HG03571 (cell line): ENCODE data around the gene GOLPH3L.
"Not testable (repeated sequence)": the region's sequence is repeated elsewhere in the genome, so short reads cannot be mapped to it uniquely, and the experiment has no call there.

Source experiments
- ATAC-seq: cut with Tn5 transposase; IDR thresholded peaks from one replicate; pipeline ENCODE4 v1.9.1; 2021; ENCODE audit not compliant: unreplicated experiment

The GOLPH3L gene

GRCh38 chr1:150660584-150660983 is 36.4 kb downstream of the GOLPH3L start:
- ATAC-seq: no peak

DNA sequence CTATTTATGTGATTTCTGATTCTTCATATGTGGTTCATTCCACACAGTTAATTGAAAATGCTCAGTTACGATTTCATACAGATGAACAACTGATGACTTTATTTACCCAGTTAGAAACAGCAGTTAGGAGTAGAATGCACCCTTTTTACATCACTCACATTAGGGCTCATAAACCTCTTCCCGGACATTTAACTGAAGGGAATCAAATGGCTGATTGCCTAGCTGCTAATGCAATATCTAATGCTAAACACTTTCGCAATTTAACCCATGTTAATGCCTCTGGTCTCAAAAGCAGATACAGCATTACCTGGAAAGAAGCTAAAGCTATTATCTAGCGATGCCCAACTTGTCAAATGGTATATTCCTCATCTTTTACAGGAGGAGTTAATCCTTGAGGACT is 39.9 kb downstream of the GOLPH3L start:
- ATAC-seq: not testable (repeated sequence)

- ATAC-seq: not testable (repeated sequence)
Observed at GRCh38 chr1:150654635-150655034, 42.3 kb downstream of the GOLPH3L start.

- ATAC-seq: no peak
Observed at GRCh38 chr1:150650193-150650592, 46.8 kb downstream of the GOLPH3L start.

- ATAC-seq: no peak
Observed at GRCh38 chr1:150649441-150650075, 47.4 kb downstream of the GOLPH3L start.

GRCh38 chr1:150642296-150642695 is 54.7 kb downstream of the GOLPH3L start:
- no peak for ATAC-seq

DNA sequence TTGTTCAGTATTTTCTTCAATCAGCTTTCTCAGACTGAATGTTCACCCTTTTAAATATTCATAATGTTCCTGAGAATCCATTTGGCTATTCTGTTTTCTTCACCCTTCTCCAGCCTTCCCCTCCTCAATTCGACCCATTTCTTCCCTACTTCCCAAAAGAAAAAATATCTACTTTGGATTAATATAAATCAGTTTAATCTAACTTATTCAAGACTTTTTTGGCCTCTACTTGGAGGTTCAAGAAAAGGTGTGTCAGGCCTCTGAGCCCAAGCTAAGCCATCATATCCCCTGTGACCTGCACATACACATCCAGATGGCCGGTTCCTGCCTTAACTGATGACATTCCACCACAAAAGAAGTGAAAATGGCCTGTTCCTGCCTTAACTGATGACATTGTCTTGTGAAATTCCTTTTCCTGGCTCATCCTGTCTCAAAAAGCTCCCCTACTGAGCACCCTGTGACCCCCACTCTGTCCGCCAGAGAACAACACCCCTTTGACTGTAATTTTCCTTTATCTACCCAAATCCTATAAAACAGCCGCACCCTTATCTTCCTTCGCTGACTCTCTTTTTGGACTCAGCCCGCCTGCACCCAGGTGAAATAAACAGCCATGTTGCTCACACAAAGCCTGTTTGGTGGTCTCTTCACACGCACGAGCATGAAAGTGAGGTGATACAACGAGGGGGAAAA is 55.7 kb downstream of the GOLPH3L start:
- ATAC-seq: not testable (repeated sequence)

DNA sequence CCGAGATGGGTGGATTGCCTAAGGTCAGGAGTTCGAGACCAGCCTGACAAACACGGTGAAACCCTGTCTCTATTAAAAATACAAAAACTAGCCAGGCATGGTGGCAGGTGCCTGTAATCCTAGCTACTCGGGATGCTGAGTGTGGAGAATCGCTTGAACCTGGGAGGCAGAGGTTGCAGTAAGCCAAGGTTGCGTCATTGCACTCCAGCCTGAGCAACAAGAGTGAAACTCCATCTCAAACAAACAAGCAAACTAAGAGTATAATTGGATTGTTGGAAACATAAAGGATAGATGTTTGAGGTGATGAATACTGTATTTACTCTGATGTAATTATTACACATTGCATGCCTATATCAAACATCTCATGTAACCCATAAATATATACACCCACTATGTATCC is 58.5 kb downstream of the GOLPH3L start:
- not testable (repeated sequence) for ATAC-seq

GRCh38 chr1:150634839-150635622 is 61.9 kb downstream of the GOLPH3L start:
- not testable (repeated sequence) for ATAC-seq

DNA sequence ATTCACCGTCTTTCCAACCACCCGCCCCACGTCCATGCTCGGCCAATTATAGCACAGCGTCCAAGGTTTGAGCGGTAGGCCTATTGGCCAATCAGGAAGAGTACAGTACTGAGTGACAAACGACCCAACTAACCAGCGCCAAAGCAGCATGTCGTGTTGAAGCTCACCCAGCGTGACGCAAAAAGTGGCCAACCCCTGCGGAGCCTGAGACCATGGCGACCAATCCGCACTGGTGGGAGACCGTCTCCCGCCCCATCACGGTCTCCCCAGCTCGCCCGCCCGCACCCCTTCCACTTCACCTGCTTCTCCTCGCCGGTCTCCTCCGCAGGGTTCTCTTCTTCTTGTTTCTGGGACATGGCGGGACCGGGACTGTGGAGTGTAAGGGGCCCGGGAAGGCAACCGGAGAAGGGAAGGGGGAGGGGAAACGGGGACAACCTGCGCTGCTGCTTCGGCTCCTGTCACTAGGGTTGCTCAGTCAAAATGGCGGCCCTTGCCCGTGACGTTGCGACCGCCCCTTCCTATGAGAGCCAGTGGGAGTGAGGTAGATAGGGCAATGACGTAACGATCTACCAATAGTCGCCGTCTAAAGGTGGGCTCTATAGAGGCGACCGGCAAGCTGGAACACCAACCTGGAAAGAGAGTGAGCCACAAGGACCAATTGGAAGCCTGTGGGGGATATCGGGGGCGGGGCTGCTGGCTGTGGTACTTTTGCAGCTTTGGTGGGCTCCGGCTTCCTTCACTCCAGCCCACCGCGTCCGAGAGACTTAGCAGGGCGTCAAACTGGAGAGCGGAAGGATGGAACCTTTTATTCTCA is 67.6 kb downstream of the GOLPH3L start, which contains the start of gene ENSA:
ENSA (minus strand) TSS at position 498 of the 814 bp plus-strand sequence; CDS start at position 356, 142 bp downstream.
- ATAC-seq: peak; percentile 91

- ATAC-seq: no peak
Observed at GRCh38 chr1:150628766-150629114, 68.2 kb downstream of the GOLPH3L start.

GRCh38 chr1:150627826-150628410 is 69.0 kb downstream of the GOLPH3L start:
- no peak for ATAC-seq

DNA sequence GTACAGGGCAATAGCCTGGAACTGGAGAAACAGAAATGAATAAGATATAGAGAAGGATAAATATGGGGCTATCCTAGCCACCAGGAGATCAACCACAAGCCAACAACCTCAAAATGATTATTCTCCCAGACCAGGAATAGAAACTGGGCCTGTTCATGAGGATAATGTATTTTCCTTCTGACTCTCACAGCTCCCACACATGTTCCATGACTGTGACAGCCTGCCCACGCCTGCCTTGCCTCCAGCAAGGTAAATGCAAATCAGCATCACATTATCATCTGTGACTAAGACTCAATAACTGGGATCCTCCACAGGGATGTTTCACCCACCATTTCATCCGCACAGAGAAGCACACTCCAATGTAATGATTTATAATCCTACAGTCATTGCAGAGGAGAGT is 70.8 kb downstream of the GOLPH3L start:
- no peak for ATAC-seq

DNA sequence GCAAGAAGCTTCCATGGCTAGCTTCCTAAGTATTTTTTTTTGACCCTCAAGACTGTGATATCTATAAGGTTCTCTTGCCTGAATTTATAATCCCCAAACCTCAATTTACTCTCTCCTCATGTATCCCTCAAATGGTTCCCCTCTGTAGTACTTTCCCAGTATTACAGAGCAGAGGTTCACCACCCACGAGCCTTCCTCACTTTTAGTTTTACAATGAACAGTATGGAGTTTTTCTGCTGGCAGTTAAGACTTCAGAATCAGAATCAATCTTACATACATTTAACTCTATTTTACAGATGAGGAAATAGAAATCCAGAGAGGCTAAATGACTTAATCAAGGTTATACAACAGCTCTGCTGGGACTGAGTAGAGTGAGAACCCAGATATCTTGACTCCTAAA is 72.4 kb downstream of the GOLPH3L start:
- ATAC-seq: not testable (repeated sequence)

GRCh38 chr1:150624134-150624533 is 72.8 kb downstream of the GOLPH3L start:
- not testable (repeated sequence) for ATAC-seq

DNA sequence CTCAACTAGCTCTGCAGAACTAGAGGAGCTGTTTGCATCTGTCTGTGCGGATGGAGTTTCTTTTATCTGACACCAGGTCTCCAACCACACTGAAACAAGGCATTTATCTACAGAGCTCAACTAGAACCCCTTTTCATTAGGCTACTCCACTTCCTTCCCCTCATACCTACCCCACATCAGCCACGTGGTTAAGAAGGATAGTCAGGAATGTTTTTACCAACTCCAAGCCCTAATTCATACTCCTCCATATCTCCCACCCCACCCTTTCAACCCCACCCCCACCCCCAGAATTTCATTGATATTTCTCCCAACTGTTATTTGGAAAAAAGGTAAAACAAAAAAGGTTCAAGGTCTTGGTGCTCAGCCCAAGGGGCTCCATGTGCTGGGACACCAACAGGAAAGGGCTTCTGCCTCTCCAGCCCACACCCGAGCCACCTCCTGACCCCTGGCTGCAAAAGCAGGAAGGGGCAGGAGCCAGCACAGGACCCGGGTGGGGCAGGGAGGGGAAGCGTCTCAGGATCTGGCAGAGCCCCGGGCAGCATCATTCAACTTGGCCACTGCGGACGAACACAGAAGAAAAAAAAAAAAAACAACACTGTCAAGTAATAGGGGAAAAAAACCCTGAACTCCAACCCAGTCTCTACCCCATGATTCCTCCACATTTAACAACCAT is 74.5 kb downstream of the GOLPH3L start:
- ATAC-seq: no peak

DNA sequence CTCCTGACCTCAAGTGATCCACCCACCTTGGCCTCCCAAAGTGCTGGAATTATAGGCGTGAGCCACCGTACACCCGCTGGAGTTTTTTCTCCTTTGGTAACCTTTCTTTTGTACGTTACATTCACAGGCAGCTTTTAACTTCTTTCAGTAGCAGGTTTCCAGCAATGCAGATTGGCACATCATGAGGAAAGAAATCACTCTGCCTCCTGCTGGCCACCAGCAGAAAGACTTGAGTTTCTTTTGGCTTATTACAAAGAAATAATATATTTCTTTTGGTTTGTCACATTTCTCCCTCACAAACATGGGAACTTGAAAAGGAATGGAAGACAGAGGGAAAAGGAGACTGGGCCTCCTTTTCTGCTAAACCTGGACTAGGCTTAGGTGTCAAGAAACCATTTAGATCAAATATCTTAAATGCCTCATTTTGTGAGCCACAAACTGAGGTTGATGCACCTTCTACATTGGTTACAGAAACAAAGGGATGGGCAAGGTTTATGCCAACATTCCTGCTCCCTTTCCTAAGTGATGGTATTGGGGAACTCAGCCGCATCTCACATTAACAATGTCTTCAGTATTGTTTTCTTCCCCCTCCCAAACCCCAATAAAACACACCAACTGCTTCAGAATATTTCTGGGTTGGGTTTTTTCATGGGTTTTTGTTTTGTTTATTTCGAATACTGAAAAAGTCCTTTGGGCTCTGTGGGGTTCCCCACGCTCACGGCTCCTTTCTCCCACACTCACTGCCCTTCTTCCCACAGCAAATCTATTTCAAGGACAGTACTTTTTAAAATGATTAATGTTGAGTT is 75.3 kb downstream of the GOLPH3L start:
- ATAC-seq: no peak

GRCh38 chr1:150620919-150621318 is 76.0 kb downstream of the GOLPH3L start:
- no peak for ATAC-seq
